ENCODE measurements around the gene HADHA. TPM values are rescaled to one million over a fixed set of nuclear protein-coding genes. Genes with fewer than 3 reads are reported as not detected.

HADHA gene
- total RNA-seq, 4 donors from 2014 or later: 443 to 480 (median 462) TPM

- ATAC-seq (no peak), DNase-seq (no peak)
- intact Hi-C loops (cut with DNase I; ENCODE audit: low total_unique reads) (no loop called here), in situ Hi-C loops (cut with MboI; ENCODE audit: low sequenced_read_pairs in 4 of 4) (no loop called here)
- peaks cover 62 to 71% of the 10 kb centered on the region in 2 donors for H3K4me1 ChIP-seq
- H3K27ac ChIP-seq: peak overlapping the region; percentile 95 to 98 (median 97)
- no peaks in the 10 kb centered on the region for H3K9me3 ChIP-seq
- H3K36me3 ChIP-seq: peaks cover 0 to 2% of the 10 kb centered on the region in 2 donors
- peak overlapping the region in 1 of 4 donors; percentile 15 for H3K4me3 ChIP-seq
- TF ChIP-seq CTCF (IDR thresholded peaks at IDR 0.05 in 4 of 5, conservative IDR thresholded peaks at IDR 0.05 in 1 of 5) (no peak), POLR2A (IDR thresholded peaks at IDR 0.05) (no peak)
- H3K27me3 ChIP-seq: no peaks in the 10 kb centered on the region
These were observed 5.2 kb upstream of the HADHA start for GRCh38 chr2:26249625-26250024.

GRCh38 chr2:26246818-26247217, 2.4 kb upstream of the HADHA start:
- H3K9me3 ChIP-seq: no peaks in the 10 kb centered on the region
- DNase-seq: peak; percentile 53 to 84
- ATAC-seq: peak; percentile 24 to 47
- peak overlapping the region; percentile 95 to 98 (median 97) for H3K27ac ChIP-seq
- no peaks in the 10 kb centered on the region for H3K27me3 ChIP-seq
- peaks cover 47 to 54% of the 10 kb centered on the region in 2 donors for H3K4me1 ChIP-seq
- peak overlapping the region; percentile 85 to 96 (median 92) for H3K4me3 ChIP-seq
- TF ChIP-seq POLR2A (IDR thresholded peaks at IDR 0.05): peak; percentile 69 to 77
- TF ChIP-seq CTCF (IDR thresholded peaks at IDR 0.05 in 4 of 5, conservative IDR thresholded peaks at IDR 0.05 in 1 of 5): no peak
- H3K36me3 ChIP-seq: no peaks in the 10 kb centered on the region
- in situ Hi-C loops (cut with MboI; ENCODE audit: low sequenced_read_pairs in 4 of 4) (no loop called here), intact Hi-C loops (cut with DNase I; ENCODE audit: low total_unique reads) (no loop called here)

- intact Hi-C loops (cut with DNase I; ENCODE audit: low total_unique reads): loop anchor here (2.0 kb wide), 1 partner anchor 211 kb away; the partner anchor contains the start of gene RAB10
These were observed 1.4 kb upstream of the HADHA start for GRCh38 chr2:26245810-26246209.

GRCh38 chr2:26245231-26245732, 850 bp upstream of the HADHA start:
- in situ Hi-C loops (cut with MboI; ENCODE audit: low sequenced_read_pairs in 4 of 4) (no loop called here), intact Hi-C loops (cut with DNase I; ENCODE audit: low total_unique reads) (loop anchor here (2.0 kb wide), 1 partner anchor 210 kb away; the partner anchor contains the start of gene RAB10)
- no peak for TF ChIP-seq POLR2A (IDR thresholded peaks at IDR 0.05)
- no peak for TF ChIP-seq CTCF (IDR thresholded peaks at IDR 0.05 in 4 of 5, conservative IDR thresholded peaks at IDR 0.05 in 1 of 5)
- DNase-seq (peak; percentile 24 to 38), ATAC-seq (peak; percentile 21 to 22)
- H3K27ac ChIP-seq: peak overlapping the region; percentile 95 to 98 (median 97)
- H3K4me3 ChIP-seq: peak overlapping the region; percentile 85 to 96 (median 92)
- peaks cover 50 to 56% of the 10 kb centered on the region in 2 donors for H3K4me1 ChIP-seq
- H3K27me3 ChIP-seq: no peaks in the 10 kb centered on the region
- H3K9me3 ChIP-seq: no peaks in the 10 kb centered on the region
- no peaks in the 10 kb centered on the region for H3K36me3 ChIP-seq

More at GRCh38 chr2:26245810-26246209, 1.4 kb upstream of the HADHA start:
- peak overlapping the region; percentile 85 to 96 (median 92) for H3K4me3 ChIP-seq
- TF ChIP-seq POLR2A (IDR thresholded peaks at IDR 0.05) (peak; percentile 51 to 73), CTCF (IDR thresholded peaks at IDR 0.05 in 4 of 5, conservative IDR thresholded peaks at IDR 0.05 in 1 of 5) (no peak)
- in situ Hi-C loops (cut with MboI; ENCODE audit: low sequenced_read_pairs in 4 of 4): no loop called here
- peaks cover 45 to 55% of the 10 kb centered on the region in 2 donors for H3K4me1 ChIP-seq
- peak; percentile 12 to 25 for ATAC-seq
- DNase-seq: no peak
- H3K9me3 ChIP-seq: no peaks in the 10 kb centered on the region
- peak overlapping the region; percentile 95 to 98 (median 97) for H3K27ac ChIP-seq
- H3K27me3 ChIP-seq: no peaks in the 10 kb centered on the region
- H3K36me3 ChIP-seq: no peaks in the 10 kb centered on the region

Data from gastrocnemius medialis (tissue), 4 donors.